ENCODE results near the gene MAD1L1.

DNA sequence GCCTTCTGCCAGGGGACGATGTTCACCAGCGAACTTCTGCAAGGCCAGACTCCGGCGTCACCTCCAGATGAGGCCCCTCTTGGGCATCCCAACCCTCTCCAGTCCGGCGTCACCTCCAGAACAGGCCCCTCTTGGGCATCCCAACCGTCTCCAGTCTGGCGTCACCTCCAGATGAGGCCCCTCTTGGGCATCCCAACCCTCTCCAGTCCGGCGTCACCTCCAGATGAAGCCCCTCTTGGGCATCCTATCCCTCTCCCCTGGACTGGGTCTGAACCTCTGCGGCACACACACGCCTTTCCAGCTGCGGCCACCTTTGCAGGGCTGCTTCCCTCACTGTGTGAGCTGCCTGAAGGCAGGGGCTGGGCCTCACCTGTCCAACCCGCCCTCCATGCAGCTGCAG lies 321.2 kb downstream of the MAD1L1 start:
- TF ChIP-seq, protein P1, sequence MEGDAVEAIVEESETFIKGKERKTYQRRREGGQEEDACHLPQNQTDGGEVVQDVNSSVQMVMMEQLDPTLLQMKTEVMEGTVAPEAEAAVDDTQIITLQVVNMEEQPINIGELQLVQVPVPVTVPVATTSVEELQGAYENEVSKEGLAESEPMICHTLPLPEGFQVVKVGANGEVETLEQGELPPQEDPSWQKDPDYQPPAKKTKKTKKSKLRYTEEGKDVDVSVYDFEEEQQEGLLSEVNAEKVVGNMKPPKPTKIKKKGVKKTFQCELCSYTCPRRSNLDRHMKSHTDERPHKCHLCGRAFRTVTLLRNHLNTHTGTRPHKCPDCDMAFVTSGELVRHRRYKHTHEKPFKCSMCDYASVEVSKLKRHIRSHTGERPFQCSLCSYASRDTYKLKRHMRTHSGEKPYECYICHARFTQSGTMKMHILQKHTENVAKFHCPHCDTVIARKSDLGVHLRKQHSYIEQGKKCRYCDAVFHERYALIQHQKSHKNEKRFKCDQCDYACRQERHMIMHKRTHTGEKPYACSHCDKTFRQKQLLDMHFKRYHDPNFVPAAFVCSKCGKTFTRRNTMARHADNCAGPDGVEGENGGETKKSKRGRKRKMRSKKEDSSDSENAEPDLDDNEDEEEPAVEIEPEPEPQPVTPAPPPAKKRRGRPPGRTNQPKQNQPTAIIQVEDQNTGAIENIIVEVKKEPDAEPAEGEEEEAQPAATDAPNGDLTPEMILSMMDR (IDR thresholded peaks at IDR 0.05; ENCODE audit: insufficient read depth, low read length, poor library complexity, severe bottlenecking) = no peak
- no peak for TF ChIP-seq EZH2phosphoT487 (conservative IDR thresholded peaks at IDR 0.05; ENCODE audit: low read length)
